ENCODE measurements around the gene RAB27A. TPM values are rescaled to one million over a fixed set of nuclear protein-coding genes. Genes with fewer than 3 reads are reported as not detected.

Gene RAB27A
- total RNA-seq, 1 donor, result 7.2 TPM

DNA sequence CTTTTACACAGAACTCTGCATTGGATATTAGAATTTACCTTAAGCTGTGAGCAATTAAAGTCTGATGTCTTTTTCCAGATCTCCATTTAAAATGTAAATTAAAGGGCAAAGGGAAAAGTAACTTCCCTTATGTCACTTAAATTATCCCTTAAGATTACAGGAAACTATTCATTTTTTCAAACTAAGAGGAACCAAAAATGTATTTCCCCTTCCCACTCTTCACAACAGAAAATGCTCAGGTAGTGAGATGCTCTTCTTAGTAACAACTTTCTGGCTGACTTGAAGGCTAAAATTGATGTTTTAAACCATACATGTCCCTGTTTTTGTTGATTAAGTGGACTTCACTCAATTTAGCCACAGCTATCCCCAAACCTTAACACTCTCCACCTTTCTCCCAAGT is 110.5 kb downstream of the RAB27A start:
- no peak overlapping the region for H3K4me2 ChIP-seq (ENCODE audit: insufficient read depth, low read length)
- H3K4me3 ChIP-seq (ENCODE audit: insufficient read depth, low read length), result no peak overlapping the region
- H3K36me3 ChIP-seq (ENCODE audit: insufficient read depth, low read length), result peaks cover 30% of the 10 kb centered on the region
- DNase-seq (ENCODE audit: insufficient read length, low spot score, missing footprints), result no peak
- H3K27ac ChIP-seq (ENCODE audit: low read depth, low read length), result no peak overlapping the region
- no peaks in the 10 kb centered on the region for H3K4me1 ChIP-seq (ENCODE audit: insufficient read depth, low read length)
- no peak overlapping the region for H2AFZ ChIP-seq (ENCODE audit: low read length)
- H3K9me3 ChIP-seq (ENCODE audit: low read depth, low read length), result no peaks in the 10 kb centered on the region
- H4K20me1 ChIP-seq (ENCODE audit: insufficient read depth, low read length), result peaks cover 6% of the 10 kb centered on the region
- H3K27me3 ChIP-seq (ENCODE audit: insufficient read depth, low read length), result no peaks in the 10 kb centered on the region
- TF ChIP-seq, protein P1, sequence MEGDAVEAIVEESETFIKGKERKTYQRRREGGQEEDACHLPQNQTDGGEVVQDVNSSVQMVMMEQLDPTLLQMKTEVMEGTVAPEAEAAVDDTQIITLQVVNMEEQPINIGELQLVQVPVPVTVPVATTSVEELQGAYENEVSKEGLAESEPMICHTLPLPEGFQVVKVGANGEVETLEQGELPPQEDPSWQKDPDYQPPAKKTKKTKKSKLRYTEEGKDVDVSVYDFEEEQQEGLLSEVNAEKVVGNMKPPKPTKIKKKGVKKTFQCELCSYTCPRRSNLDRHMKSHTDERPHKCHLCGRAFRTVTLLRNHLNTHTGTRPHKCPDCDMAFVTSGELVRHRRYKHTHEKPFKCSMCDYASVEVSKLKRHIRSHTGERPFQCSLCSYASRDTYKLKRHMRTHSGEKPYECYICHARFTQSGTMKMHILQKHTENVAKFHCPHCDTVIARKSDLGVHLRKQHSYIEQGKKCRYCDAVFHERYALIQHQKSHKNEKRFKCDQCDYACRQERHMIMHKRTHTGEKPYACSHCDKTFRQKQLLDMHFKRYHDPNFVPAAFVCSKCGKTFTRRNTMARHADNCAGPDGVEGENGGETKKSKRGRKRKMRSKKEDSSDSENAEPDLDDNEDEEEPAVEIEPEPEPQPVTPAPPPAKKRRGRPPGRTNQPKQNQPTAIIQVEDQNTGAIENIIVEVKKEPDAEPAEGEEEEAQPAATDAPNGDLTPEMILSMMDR (IDR thresholded peaks at IDR 0.05; ENCODE audit: extremely low read depth, low read depth, low read length), result no peak
- H3K79me2 ChIP-seq (ENCODE audit: insufficient read depth, low read length), result peaks cover 2% of the 10 kb centered on the region

DNA sequence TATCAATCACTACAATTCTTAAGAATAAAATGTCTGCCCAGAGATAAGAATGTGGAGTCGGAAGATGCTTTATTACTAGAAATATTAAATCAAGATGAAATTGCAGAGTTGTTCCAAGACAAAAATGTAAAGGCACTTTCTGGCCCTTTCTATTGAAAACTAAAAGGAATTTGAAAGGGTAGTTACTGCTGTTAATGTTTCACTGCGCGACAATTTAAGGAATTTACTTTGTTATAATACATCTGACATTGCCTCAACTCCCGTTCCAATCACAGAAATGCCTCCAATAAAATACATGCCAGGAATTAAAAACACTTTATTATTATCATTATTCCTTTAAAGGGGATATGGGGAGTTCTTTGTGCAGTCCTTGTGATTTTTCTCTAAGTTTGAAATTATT is 119.3 kb downstream of the RAB27A start:
- DNase-seq (ENCODE audit: insufficient read length, low spot score, missing footprints), result no peak
- Histone ChIP-seq H3K4me2 (ENCODE audit: insufficient read depth, low read length) (no peak overlapping the region), H3K4me3 (ENCODE audit: insufficient read depth, low read length) (no peak overlapping the region), H3K27ac (ENCODE audit: low read depth, low read length) (no peak overlapping the region), H3K36me3 (ENCODE audit: insufficient read depth, low read length) (no peaks in the 10 kb centered on the region), H3K4me1 (ENCODE audit: insufficient read depth, low read length) (no peaks in the 10 kb centered on the region), H3K9me3 (ENCODE audit: low read depth, low read length) (no peaks in the 10 kb centered on the region), H3K27me3 (ENCODE audit: insufficient read depth, low read length) (no peaks in the 10 kb centered on the region), H4K20me1 (ENCODE audit: insufficient read depth, low read length) (no peaks in the 10 kb centered on the region), H3K79me2 (ENCODE audit: insufficient read depth, low read length) (no peaks in the 10 kb centered on the region), H2AFZ (ENCODE audit: low read length) (no peak overlapping the region)
- TF ChIP-seq, protein P1 (IDR thresholded peaks at IDR 0.05; ENCODE audit: extremely low read depth, low read depth, low read length), result no peak

DNA sequence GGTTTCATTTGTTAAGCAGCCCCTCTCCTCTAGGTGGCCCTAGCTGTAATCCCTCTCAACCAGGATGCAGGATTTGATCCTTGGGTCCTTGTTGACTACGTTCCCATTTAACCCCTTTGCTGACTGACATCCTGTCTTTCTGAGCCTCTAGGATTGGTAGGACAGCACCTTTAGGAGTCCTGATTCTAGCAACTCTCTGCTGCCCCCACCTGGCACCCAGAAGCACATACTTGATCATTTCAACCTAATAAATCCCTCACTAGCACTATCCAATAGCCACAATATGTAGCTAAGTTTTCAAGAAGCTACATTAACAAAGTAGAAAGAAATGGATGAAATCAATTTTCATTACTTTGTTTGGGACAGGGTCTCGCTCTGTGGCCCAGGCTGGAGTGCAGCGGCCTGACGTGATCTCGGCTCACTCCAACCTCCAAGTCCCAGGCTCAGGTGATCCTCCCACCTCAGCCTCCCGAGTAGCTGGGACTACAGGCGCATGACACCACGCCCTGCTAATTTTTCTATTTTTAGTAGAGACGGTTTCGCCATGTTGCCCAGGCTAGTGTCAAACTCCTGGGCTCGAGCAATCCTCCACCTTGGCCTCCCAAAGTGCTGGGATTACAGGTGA is 121.2 kb downstream of the RAB27A start:
- no peaks in the 10 kb centered on the region for H3K79me2 ChIP-seq (ENCODE audit: insufficient read depth, low read length)
- no peaks in the 10 kb centered on the region for H3K27me3 ChIP-seq (ENCODE audit: insufficient read depth, low read length)
- no peak overlapping the region for H3K4me3 ChIP-seq (ENCODE audit: insufficient read depth, low read length)
- no peak overlapping the region for H3K4me2 ChIP-seq (ENCODE audit: insufficient read depth, low read length)
- no peak overlapping the region for H2AFZ ChIP-seq (ENCODE audit: low read length)
- H3K9me3 ChIP-seq (ENCODE audit: low read depth, low read length), result no peaks in the 10 kb centered on the region
- TF ChIP-seq, protein P1 (IDR thresholded peaks at IDR 0.05; ENCODE audit: extremely low read depth, low read depth, low read length), result peak; percentile 88
- H3K4me1 ChIP-seq (ENCODE audit: insufficient read depth, low read length), result no peaks in the 10 kb centered on the region
- DNase-seq (ENCODE audit: insufficient read length, low spot score, missing footprints), result peak; percentile 80
- no peaks in the 10 kb centered on the region for H3K36me3 ChIP-seq (ENCODE audit: insufficient read depth, low read length)
- H3K27ac ChIP-seq (ENCODE audit: low read depth, low read length), result no peak overlapping the region
- H4K20me1 ChIP-seq (ENCODE audit: insufficient read depth, low read length), result no peaks in the 10 kb centered on the region

DNA sequence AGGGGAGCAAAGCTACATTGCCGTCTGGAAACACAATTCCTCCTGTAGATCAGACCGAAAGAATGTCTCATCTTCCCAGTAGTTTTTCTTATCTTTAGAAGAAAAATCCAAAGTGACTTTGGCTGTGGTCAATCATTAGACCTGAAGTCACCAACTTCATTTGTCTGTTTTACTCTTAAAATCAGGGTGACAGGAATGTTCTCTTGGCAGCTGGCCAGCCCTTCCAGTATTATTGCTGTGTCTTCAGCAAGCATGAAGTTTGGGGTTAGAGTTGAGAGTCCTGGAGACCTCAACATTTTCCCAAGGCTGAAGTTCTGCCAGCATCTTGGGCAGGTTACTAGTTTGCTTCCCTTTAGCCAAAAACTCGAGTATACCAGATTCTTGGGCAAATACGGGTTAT is 125.3 kb downstream of the RAB27A start:
- Histone ChIP-seq H3K36me3 (ENCODE audit: insufficient read depth, low read length) (no peaks in the 10 kb centered on the region), H3K4me3 (ENCODE audit: insufficient read depth, low read length) (no peak overlapping the region), H3K27me3 (ENCODE audit: insufficient read depth, low read length) (no peaks in the 10 kb centered on the region), H3K9me3 (ENCODE audit: low read depth, low read length) (no peaks in the 10 kb centered on the region), H3K4me2 (ENCODE audit: insufficient read depth, low read length) (no peak overlapping the region), H2AFZ (ENCODE audit: low read length) (no peak overlapping the region), H3K79me2 (ENCODE audit: insufficient read depth, low read length) (no peaks in the 10 kb centered on the region), H3K27ac (ENCODE audit: low read depth, low read length) (no peak overlapping the region), H3K4me1 (ENCODE audit: insufficient read depth, low read length) (no peaks in the 10 kb centered on the region), H4K20me1 (ENCODE audit: insufficient read depth, low read length) (no peaks in the 10 kb centered on the region)
- no peak for DNase-seq (ENCODE audit: insufficient read length, low spot score, missing footprints)
- TF ChIP-seq, protein P1 (IDR thresholded peaks at IDR 0.05; ENCODE audit: extremely low read depth, low read depth, low read length), result no peak

Other genes starting within 250 kb of the RAB27A start
- gene RSL24D1, start 92.9 kb downstream of the RAB27A start, total RNA-seq, result 110 and 118 TPM in 2 replicates
- 10.0 and 10.5 TPM in 2 replicates for gene PIGBOS1, start 29.3 kb upstream of the RAB27A start, total RNA-seq
- gene PIGB, start 29.4 kb upstream of the RAB27A start, total RNA-seq, result 17.0 and 27.1 TPM in 2 replicates
- gene CCPG1, start 118.5 kb upstream of the RAB27A start, total RNA-seq, result 209 and 250 TPM in 2 replicates
- gene PIERCE2, start 118.7 kb upstream of the RAB27A start, total RNA-seq, result 3.6 and 5.3 TPM in 2 replicates
- 2.9 and 5.1 TPM in 2 replicates for gene DNAAF4, start 218.4 kb upstream of the RAB27A start, total RNA-seq

Measured in osteoblast (primary cell).